A549 (cell line): Measurements from ENCODE around the gene SLC25A30. TPM values are rescaled to one million over a fixed set of nuclear protein-coding genes. Genes with fewer than 3 reads are reported as not detected.

Experiments
- ATAC-seq, 2 experiments: fragments of 200-7000 bp in 1 of 2; fragments of >200 bp in 1 of 2; cut with Nextera tagmentation in 1 of 2; cut with Tn5 transposase in 1 of 2; 3 replicates each; pipeline versions ENCODE4 v1.8.0 to v1.9.1; 2018 to 2020; ENCODE audit warnings: mild to moderate bottlenecking in 1 of 2, moderate library complexity in 1 of 2
- CTCF ChIA-PET: fragments of 300-600 bp; sonication (Branson Sonifier 250); formaldehyde crosslinking; extraction: SDS; loops from one replicate; lab custom pipeline; 2021; ENCODE audit warnings: antibody characterized with exemption, inconsistent platforms; lab: Yijun Ruan, JAX
- POLR2A ChIA-PET: fragments of 350-600 bp; formaldehyde crosslinking; extraction: SDS; loops from one replicate; lab custom pipeline; 2021; ENCODE audit warnings: antibody characterized with exemption, inconsistent platforms; lab: Yijun Ruan, JAX
- DNase-seq, 2 experiments: peaks; one replicate each; pipeline versions ENCODE4 v3.0.0 to v3.0.0-alpha.2; 2011 to 2016; ENCODE audit warnings: low read depth in 1 of 2, low spot score in 1 of 2
- FAIRE-seq: peaks from 2 replicates; lab custom pipeline; 2011; peaks lifted over from hg19 to GRCh38; lab: Jason Lieb, UNC
- H3K27ac ChIP-seq, 2 experiments: fragments of >200 bp; sonication (Bioruptor Twin); formaldehyde crosslinking; 3 replicates each; pipeline ENCODE4 v1.5.1; 2016 to 2017
- H3K4me1 ChIP-seq: fragments of >200 bp; sonication (Bioruptor Twin); formaldehyde crosslinking; 3 replicates; pipeline ENCODE4 v1.6.1; 2016
- H3K4me2 ChIP-seq: fragments of >200 bp; sonication (Bioruptor Twin); formaldehyde crosslinking; 3 replicates; pipeline ENCODE4 v1.6.1; 2016
- H3K4me3 ChIP-seq: fragments of >200 bp; sonication (Bioruptor Twin); formaldehyde crosslinking; 3 replicates; pipeline ENCODE4 v1.5.1; 2016
- H3K9me3 ChIP-seq: fragments of >200 bp; sonication (Bioruptor Twin); formaldehyde crosslinking; 3 replicates; pipeline ENCODE4 v1.6.1; 2016
- ATOH8 ChIP-seq: fragments of 250-450 bp; sonication (Bioruptor Pico); IDR thresholded peaks from 2 replicates; pipeline ENCODE4 v1.5.0; 2020; ENCODE audit warnings: low read depth, mild to moderate bottlenecking, moderate library complexity
- CBX2 ChIP-seq: fragments of 200-600 bp; sonication (generic); IDR thresholded peaks from 2 replicates; pipeline ENCODE4 v1.6.1; 2016; ENCODE audit warnings: low read depth, mild to moderate bottlenecking, borderline replicate concordance
- CBX8 ChIP-seq: fragments of 200-600 bp; sonication (generic); IDR thresholded peaks from 2 replicates; pipeline ENCODE4 v1.6.1; 2016
- CEBPB ChIP-seq, 2 experiments: fragments of >200 bp in 1 of 2; sonication (Bioruptor Twin) in 1 of 2; formaldehyde crosslinking in 1 of 2; IDR thresholded peaks; 2 replicates each; pipeline ENCODE4 v1.6.1; 2012 to 2016
- CTCF ChIP-seq: fragments of >200 bp; sonication (Bioruptor Twin); formaldehyde crosslinking; IDR thresholded peaks from 3 replicates; pipeline ENCODE4 v1.5.1; 2016
- E2F6 ChIP-seq: IDR thresholded peaks from 2 replicates; pipeline ENCODE4 v1.6.1; 2012; ENCODE audit warnings: low read depth, borderline replicate concordance
- EHMT2 ChIP-seq: fragments of 200-600 bp; sonication (generic); IDR thresholded peaks from 2 replicates; pipeline ENCODE4 v1.6.1; 2016; ENCODE audit warnings: antibody characterized with exemption, low read depth, mild to moderate bottlenecking, moderate library complexity
- EP300 ChIP-seq, 2 experiments: fragments of >200 bp; sonication (Bioruptor Twin); formaldehyde crosslinking; IDR thresholded peaks; 2 replicates in 1 of 2; 3 replicates in 1 of 2; pipeline ENCODE4 v1.6.1; 2016 to 2017
- ESRRA ChIP-seq: fragments of 150-350 bp; IDR thresholded peaks from 2 replicates; pipeline ENCODE4 v1.6.1; 2014; ENCODE audit warnings: mild to moderate bottlenecking, low read length, borderline replicate concordance
- FOSB ChIP-seq: fragments of 250-450 bp; sonication (Bioruptor Pico); IDR thresholded peaks from 2 replicates; pipeline ENCODE4 v1.5.0; 2020; ENCODE audit warnings: mild to moderate bottlenecking, moderate library complexity
- FOXS1 ChIP-seq: fragments of 250-450 bp; sonication (Bioruptor Pico); IDR thresholded peaks from 2 replicates; pipeline ENCODE4 v1.5.0; 2020; ENCODE audit warnings: mild to moderate bottlenecking, moderate library complexity
- HDAC2 ChIP-seq: fragments of 200-600 bp; sonication (generic); IDR thresholded peaks from 2 replicates; pipeline ENCODE4 v1.6.1; 2016
- HES2 ChIP-seq: fragments of >200 bp; sonication (Bioruptor Twin); formaldehyde crosslinking; IDR thresholded peaks from 2 replicates; pipeline ENCODE4 v1.6.1; 2016
- HEYL ChIP-seq: fragments of 250-450 bp; sonication (Bioruptor Pico); IDR thresholded peaks from 2 replicates; pipeline ENCODE4 v1.8.0; 2021; ENCODE audit warnings: mild to moderate bottlenecking, moderate library complexity
- HOXB13 ChIP-seq: fragments of 250-450 bp; sonication (Bioruptor Pico); IDR thresholded peaks from 2 replicates; pipeline ENCODE4 v1.5.0; 2020; ENCODE audit warnings: low read depth, mild to moderate bottlenecking, moderate library complexity
- JUN ChIP-seq, 2 experiments: fragments of >200 bp; sonication (Bioruptor Twin); formaldehyde crosslinking; IDR thresholded peaks; 2 replicates in 1 of 2; 3 replicates in 1 of 2; pipeline ENCODE4 v1.6.1; 2016 to 2017
- KDM1A ChIP-seq: fragments of 200-600 bp; sonication (generic); IDR thresholded peaks from 2 replicates; pipeline ENCODE4 v1.6.1; 2016; ENCODE audit warnings: low read depth, mild to moderate bottlenecking
- MAZ ChIP-seq: fragments of 150-350 bp; IDR thresholded peaks from 2 replicates; pipeline ENCODE4 v1.6.1; 2014; ENCODE audit warnings: antibody characterized with exemption, low read depth, low read length, borderline replicate concordance
- MYC ChIP-seq: IDR thresholded peaks from 2 replicates; pipeline ENCODE4 v1.6.1; 2012; ENCODE audit warnings: mild to moderate bottlenecking, inconsistent platforms, low read length, improper control_type of control experiment, borderline replicate concordance
- POLR2A ChIP-seq: IDR thresholded peaks from 2 replicates; pipeline ENCODE4 v1.6.1; 2012; ENCODE audit warnings: mild to moderate bottlenecking, low read length
- RAD21 ChIP-seq, 2 experiments: fragments of >200 bp in 1 of 2; sonication (Bioruptor Twin) in 1 of 2; formaldehyde crosslinking in 1 of 2; IDR thresholded peaks in 1 of 2; conservative IDR thresholded peaks in 1 of 2; 2 replicates in 1 of 2; 3 replicates in 1 of 2; pipeline ENCODE4 v1.6.1; 2012 to 2018; ENCODE audit warnings: inconsistent platforms in 1 of 2
- RARB ChIP-seq: fragments of 250-450 bp; sonication (Bioruptor Pico); IDR thresholded peaks from 2 replicates; pipeline ENCODE4 v1.8.0; 2021; ENCODE audit warnings: mild to moderate bottlenecking, moderate library complexity
- REST ChIP-seq: fragments of 200-600 bp; sonication (generic); IDR thresholded peaks from 2 replicates; pipeline ENCODE4 v1.6.1; 2016; ENCODE audit warnings: antibody characterized with exemption, mild to moderate bottlenecking, moderate library complexity
- SMC3 ChIP-seq: fragments of >200 bp; sonication (Bioruptor Twin); formaldehyde crosslinking; IDR thresholded peaks from 3 replicates; pipeline ENCODE4 v1.6.1; 2018; ENCODE audit warnings: inconsistent platforms
- ZNF302 ChIP-seq: fragments of 250-450 bp; sonication (Bioruptor Pico); IDR thresholded peaks from 2 replicates; pipeline ENCODE4 v1.9.0; 2021; ENCODE audit warnings: inconsistent platforms, mild to moderate bottlenecking, moderate library complexity
- WGBS: methylation state at CpG from one replicate; pipeline ENCODE4 v1.1.6; 2017; ENCODE audit errors: missing lambda C conversion rate; 5-methylcytosine and 5-hydroxymethylcytosine counted together
- polyA plus RNA-seq, 4 experiments: library from polyadenylated mRNA; depleted of rRNA in 3 of 4; stranded (reverse); fragments of >200 nt; fragmentation: RNase III in 1 of 4; extraction: RNeasy Plus Mini Kit Qiagen cat#74134 plus additional on column Dnase treatment in 1 of 4; gene quantifications; 2 replicates in 3 of 4; 3 replicates in 1 of 4; pipeline ENCODE4 v1.2.3, GENCODE V29; 2011 to 2017

The SLC25A30 gene
- polyA plus RNA-seq, 2 of the 4 experiments (the other 2 are of a cell fraction): 10.1 to 12.7 TPM

GRCh38 chr13:45412274-45413049 lies 5.7 kb downstream of the SLC25A30 start:
- 96% methylated on average over 4 of the region's 4 CpGs for WGBS
- no peak for FAIRE-seq
- Histone ChIP-seq H3K4me1 (peaks cover 42% of the 10 kb centered on the region), H3K4me3 (no peak overlapping the region), H3K9me3 (no peaks in the 10 kb centered on the region), H3K4me2 (peak overlapping the region; percentile 92), H3K27ac (0 out of 6 replicates have a peak overlapping the region, but pooled peaks of 1 of the 2 experiments have one; percentile 13)
- ChIA-PET POLR2A (no interaction called here), CTCF (interaction anchor here (1.1 to 2.1 kb wide), 3 partner anchors 16 to 53 kb away, joined by 3 to 11 read pairs (median 3); partner anchors contain the start of gene COG3)
- no peak for DNase-seq
- no peak for TF ChIP-seq MAZ
- TF ChIP-seq ESRRA: no peak
- no peak for TF ChIP-seq EP300 (IDR thresholded peaks at IDR 0.05)
- TF ChIP-seq RAD21 (conservative IDR thresholded peaks at IDR 0.05 in 1 of 2, IDR thresholded peaks at IDR 0.05 in 1 of 2): no peak
- no peak for TF ChIP-seq ATOH8
- TF ChIP-seq CBX2: no peak
- no peak for TF ChIP-seq CBX8
- no peak for TF ChIP-seq FOXS1 (CRISPR knock-in tag)
- TF ChIP-seq E2F6: no peak
- no peak for TF ChIP-seq CEBPB (IDR thresholded peaks at IDR 0.05)
- ATAC-seq: no peak

- 94% methylated on average over 4 of the region's 4 CpGs for WGBS
- CTCF ChIA-PET: interaction anchor here (1.7 kb wide), 1 partner anchor 41 kb away, joined by 4 read pairs; no protein-coding TSS in a partner anchor
Observed at GRCh38 chr13:45411631-45412030, 6.5 kb downstream of the SLC25A30 start.

GRCh38 chr13:45411221-45411620 lies 7.0 kb downstream of the SLC25A30 start:
- Histone ChIP-seq H3K27ac (no peak overlapping the region), H3K4me3 (no peak overlapping the region), H3K9me3 (no peaks in the 10 kb centered on the region), H3K4me1 (peaks cover 34% of the 10 kb centered on the region), H3K4me2 (no peak overlapping the region)
- ATAC-seq (no peak), DNase-seq (no peak), FAIRE-seq (no peak)
- WGBS: 90% methylated on average over 4 of the region's 4 CpGs
- CTCF ChIA-PET: interaction anchor here (1.7 kb wide), 1 partner anchor 41 kb away, joined by 4 read pairs; no protein-coding TSS in a partner anchor
- POLR2A ChIA-PET: no interaction called here
- TF ChIP-seq ZNF302: no peak
- no peak for TF ChIP-seq FOSB (CRISPR knock-in tag)
- no peak for TF ChIP-seq MYC
- TF ChIP-seq CTCF: no peak
- no peak for TF ChIP-seq POLR2A
- no peak for TF ChIP-seq ESRRA
- no peak for TF ChIP-seq EP300 (IDR thresholded peaks at IDR 0.05)
- no peak for TF ChIP-seq KDM1A
- TF ChIP-seq HOXB13: no peak
- TF ChIP-seq JUN (IDR thresholded peaks at IDR 0.05): no peak
- no peak for TF ChIP-seq EHMT2
- TF ChIP-seq HEYL (CRISPR knock-in tag): no peak
- no peak for TF ChIP-seq REST
- TF ChIP-seq HES2: no peak
- no peak for TF ChIP-seq E2F6
- TF ChIP-seq RARB (CRISPR knock-in tag): no peak
- no peak for TF ChIP-seq SMC3

More at GRCh38 chr13:45411631-45412030, 6.5 kb downstream of the SLC25A30 start:
- DNase-seq (no peak), ATAC-seq (no peak), FAIRE-seq (no peak)
- Histone ChIP-seq H3K9me3 (no peaks in the 10 kb centered on the region), H3K27ac (no peak overlapping the region), H3K4me2 (no peak overlapping the region), H3K4me1 (peaks cover 37% of the 10 kb centered on the region), H3K4me3 (no peak overlapping the region)
- no peak for TF ChIP-seq HDAC2
- POLR2A ChIA-PET: no interaction called here
